NCI-H2029 treated with DMSO at 0.1 percent for 48 hours (cell line): Measurements from ENCODE around the gene CTDSPL.
A peak's percentile ranks its signal among the peaks of the same experiment; 100 is the strongest.

Experiments used
- DNase-seq: peaks from one replicate; lab custom pipeline; 2025; lab: John Stamatoyannopoulos, UW

The CTDSPL gene

GRCh38 chr3:37891227-37891626 lies 29.5 kb downstream of the CTDSPL start:
- DNase-seq = no peak

GRCh38 chr3:37892927-37893600 lies 31.4 kb downstream of the CTDSPL start:
- peak; percentile 24 for DNase-seq

GRCh38 chr3:37896827-37897226 lies 35.1 kb downstream of the CTDSPL start:
- DNase-seq = no peak

GRCh38 chr3:37897763-37898162 lies 36.1 kb downstream of the CTDSPL start:
- no peak for DNase-seq

- DNase-seq = no peak
Observed at GRCh38 chr3:37898424-37898823, 36.7 kb downstream of the CTDSPL start.

- DNase-seq = no peak
Observed at GRCh38 chr3:37899101-37899707, 37.5 kb downstream of the CTDSPL start.

GRCh38 chr3:37899711-37900306 lies 38.1 kb downstream of the CTDSPL start:
- no peak for DNase-seq

- DNase-seq = no peak
Observed at GRCh38 chr3:37901721-37902120, 40.0 kb downstream of the CTDSPL start.

- DNase-seq = no peak
Observed at GRCh38 chr3:37902674-37903073, 41.0 kb downstream of the CTDSPL start.

GRCh38 chr3:37903320-37903719 lies 41.6 kb downstream of the CTDSPL start:
- DNase-seq = no peak

GRCh38 chr3:37903734-37904133 lies 42.1 kb downstream of the CTDSPL start:
- DNase-seq = no peak

- DNase-seq = no peak
Observed at GRCh38 chr3:37904601-37905000, 42.9 kb downstream of the CTDSPL start.

GRCh38 chr3:37905346-37905745 lies 43.7 kb downstream of the CTDSPL start:
- DNase-seq = no peak

- DNase-seq = no peak
Observed at GRCh38 chr3:37905987-37906674, 44.5 kb downstream of the CTDSPL start.

- DNase-seq = no peak
Observed at GRCh38 chr3:37906734-37907282, 45.1 kb downstream of the CTDSPL start.

GRCh38 chr3:37907371-37907770 lies 45.7 kb downstream of the CTDSPL start:
- DNase-seq = no peak

GRCh38 chr3:37907906-37908305 lies 46.2 kb downstream of the CTDSPL start:
- DNase-seq = no peak

GRCh38 chr3:37909067-37909911 lies 47.6 kb downstream of the CTDSPL start:
- no peak for DNase-seq

GRCh38 chr3:37910671-37911400 lies 49.2 kb downstream of the CTDSPL start:
- no peak for DNase-seq

GRCh38 chr3:37912052-37912733 lies 50.5 kb downstream of the CTDSPL start:
- DNase-seq = no peak
